ENCODE measurements around the gene EXPH5.

EXPH5 gene

GRCh38 chr11:108501396-108501795 lies 92.2 kb downstream of the EXPH5 start:
- DNase-seq, result no peak

GRCh38 chr11:108500721-108501120 lies 92.8 kb downstream of the EXPH5 start:
- DNase-seq, result no peak

- DNase-seq, result no peak
Measured at GRCh38 chr11:108500169-108500568, 93.4 kb downstream of the EXPH5 start.

- no peak for DNase-seq
Measured at GRCh38 chr11:108498816-108499408, 94.7 kb downstream of the EXPH5 start.

GRCh38 chr11:108498046-108498815 lies 95.3 kb downstream of the EXPH5 start, which contains the start of gene POGLUT3:
TSS of gene POGLUT3 (minus strand) at chr11:108498384. CDS start at chr11:108498366, 18 bp downstream.
- peak; percentile 13 for DNase-seq

GRCh38 chr11:108497317-108498045 lies 96.1 kb downstream of the EXPH5 start:
- peak; percentile 50 for DNase-seq

GRCh38 chr11:108496643-108497256 lies 96.8 kb downstream of the EXPH5 start:
- no peak for DNase-seq

- no peak for DNase-seq
Measured at GRCh38 chr11:108495326-108495725, 98.2 kb downstream of the EXPH5 start.

- no peak for DNase-seq
Measured at GRCh38 chr11:108494182-108494581, 99.4 kb downstream of the EXPH5 start.

- DNase-seq, result no peak
Measured at GRCh38 chr11:108491936-108492335, 101.6 kb downstream of the EXPH5 start.

- no peak for DNase-seq
Measured at GRCh38 chr11:108486828-108487227, 106.7 kb downstream of the EXPH5 start.

GRCh38 chr11:108486331-108486730 lies 107.2 kb downstream of the EXPH5 start:
- no peak for DNase-seq

- DNase-seq, result no peak
Measured at GRCh38 chr11:108483163-108483562, 110.4 kb downstream of the EXPH5 start.

- no peak for DNase-seq
Measured at GRCh38 chr11:108474664-108475463, 118.7 kb downstream of the EXPH5 start.

- DNase-seq, result no peak
Measured at GRCh38 chr11:108472681-108473080, 120.9 kb downstream of the EXPH5 start.

- no peak for DNase-seq
Measured at GRCh38 chr11:108468478-108468864, 125.1 kb downstream of the EXPH5 start.

GRCh38 chr11:108467091-108467823 lies 126.3 kb downstream of the EXPH5 start, which contains the start of gene C11orf65:
TSS of gene C11orf65 (minus strand) at chr11:108467529. CDS start at chr11:108461559, 5,970 bp downstream.
- peak; percentile 91 for DNase-seq

GRCh38 chr11:108466405-108466804 lies 127.2 kb downstream of the EXPH5 start:
- DNase-seq, result no peak
